Erythroblast (primary cell): ENCODE measurements around the gene CWC15.

Source experiments
- GATA1 ChIP-seq: IDR thresholded peaks from 2 replicates; pipeline ENCODE4 v1.6.1; 2011; ENCODE audit warnings: low read depth, mild to moderate bottlenecking, control low read depth, low read length, moderate library complexity
- POLR2A ChIP-seq: IDR thresholded peaks from 2 replicates; pipeline ENCODE4 v1.6.1; 2011; ENCODE audit warnings: mild to moderate bottlenecking, low read length

- TF ChIP-seq POLR2A = no peak
- no peak for TF ChIP-seq GATA1
Measured at GRCh38 chr11:94972700-94973098, 657 bp downstream of the CWC15 start.
